K562 (cell line): ENCODE results near the gene OR5B2. TPM values are rescaled to one million over a fixed set of nuclear protein-coding genes. Genes with fewer than 3 reads are reported as not detected.

Experiments used
- ATAC-seq: fragments of 200-7000 bp; cut with Tn5 transposase; 3 replicates; pipeline ENCODE4 v1.9.1; 2020; ENCODE audit warnings: moderate library complexity
- BruUV-seq: library from RNA; stranded (reverse); fragments of 400-500 nt; replicated peaks from 2 replicates; lab custom pipeline; 2021; lab: Mats Ljungman, UMichigan
- CTCF ChIA-PET: fragments of 300-600 bp; formaldehyde crosslinking; extraction: SDS; loops from one replicate; lab custom pipeline; 2021; ENCODE audit warnings: low intra/inter-chr PET ratio; lab: Yijun Ruan, JAX
- POLR2A ChIA-PET: fragments of 300-600, 350-650 bp; sonication (Branson Sonifier 250); formaldehyde crosslinking; extraction: SDS; loops from one replicate; lab custom pipeline; 2021; ENCODE audit warnings: antibody characterized with exemption, inconsistent platforms; lab: Yijun Ruan, JAX
- DNase-seq, 4 experiments: peaks; one replicate each; pipeline versions ENCODE4 v3.0.0 to v3.0.0-alpha.2; 2011 to 2018; ENCODE audit warnings: low spot score in 3 of 4, mixed read lengths in 3 of 4; ENCODE audit errors: extremely low read depth in 1 of 4
- FAIRE-seq: peaks from 2 replicates; lab custom pipeline; 2011; peaks lifted over from hg19 to GRCh38; lab: Jason Lieb, UNC
- H2AFZ ChIP-seq: 2 replicates; pipeline ENCODE4 v1.6.0; 2011; ENCODE audit warnings: low read depth, low read length, control low read depth, inconsistent platforms
- H3K27ac ChIP-seq: fragments of 200-600 bp; 3 replicates; pipeline ENCODE4 v1.8.0; 2011; ENCODE audit warnings: low read depth, mild to moderate bottlenecking, control low read depth, inconsistent platforms, low read length, moderate library complexity, mixed read lengths; ENCODE audit errors: extremely low read depth
- H3K27me3 ChIP-seq, 2 experiments: fragments of 300-600 bp in 1 of 2; 2 replicates in 1 of 2; 3 replicates in 1 of 2; pipeline versions ENCODE4 v1.6.0 to v1.8.0; 2011; ENCODE audit warnings: inconsistent platforms in 2 of 2, low read length in 2 of 2, mild to moderate bottlenecking in 1 of 2, mixed read lengths in 1 of 2, moderate library complexity in 1 of 2; ENCODE audit not compliant: control insufficient read depth in 2 of 2, insufficient read depth in 2 of 2
- H3K36me3 ChIP-seq: fragments of 300-600 bp; 3 replicates; pipeline ENCODE4 v1.8.0; 2011; ENCODE audit warnings: mild to moderate bottlenecking, low read length, inconsistent platforms; ENCODE audit not compliant: control insufficient read depth, insufficient read depth
- H3K4me1 ChIP-seq, 2 experiments: fragments of 200-600 bp in 1 of 2; replicated peaks in 1 of 2; 2 replicates in 1 of 2; 3 replicates in 1 of 2; pipeline versions ENCODE4 v1.5.1 to v1.8.0; 2011; ENCODE audit warnings: inconsistent platforms in 2 of 2, low read length in 2 of 2, mild to moderate bottlenecking in 1 of 2, mixed read lengths in 1 of 2, moderate library complexity in 1 of 2; ENCODE audit not compliant: control insufficient read depth in 2 of 2, insufficient read depth in 2 of 2
- H3K4me2 ChIP-seq: 2 replicates; pipeline ENCODE4 v1.6.1; 2011; ENCODE audit warnings: low read length, control low read depth, inconsistent platforms, mixed read lengths; ENCODE audit not compliant: insufficient read depth
- H3K4me3 ChIP-seq: fragments of 200-600 bp; sonication (generic), shearing (Covaris generic); 2 replicates; pipeline ENCODE4 v1.5.1; 2016; ENCODE audit warnings: control low read depth, inconsistent platforms
- H3K79me2 ChIP-seq: fragments of 200-600 bp; 3 replicates; pipeline ENCODE4 v1.8.0; 2011; ENCODE audit warnings: low read length, inconsistent platforms; ENCODE audit not compliant: control insufficient read depth, insufficient read depth
- H3K9ac ChIP-seq, 2 experiments: 2 replicates each; pipeline versions ENCODE4 v1.6.0 to v1.6.1; 2011; ENCODE audit warnings: low read depth in 2 of 2, low read length in 2 of 2, control low read depth in 1 of 2, inconsistent platforms in 1 of 2, mild to moderate bottlenecking in 1 of 2, mixed read lengths in 1 of 2; ENCODE audit not compliant: insufficient read depth in 1 of 2
- H3K9me1 ChIP-seq: one replicate; pipeline ENCODE4 v1.6.0; 2011; ENCODE audit warnings: inconsistent platforms, mild to moderate bottlenecking, low read length, moderate library complexity; ENCODE audit not compliant: control insufficient read depth, insufficient read depth
- H3K9me3 ChIP-seq: replicated peaks from 2 replicates; pipeline ENCODE4 v1.5.1; 2011; ENCODE audit warnings: low read depth, low read length, inconsistent platforms; ENCODE audit not compliant: control insufficient read depth, insufficient read depth
- H4K20me1 ChIP-seq: replicated peaks from 2 replicates; pipeline ENCODE4 v1.6.1; 2011; ENCODE audit warnings: low read length, inconsistent platforms, mixed read lengths; ENCODE audit not compliant: control insufficient read depth, insufficient read depth
- CREB1 ChIP-seq, 2 experiments: sonication (generic) in 1 of 2; formaldehyde crosslinking in 1 of 2; IDR thresholded peaks; 2 replicates each; pipeline versions ENCODE4 v1.6.1 to v1.8.0; 2012 to 2022; ENCODE audit warnings: inconsistent platforms in 1 of 2, mild to moderate bottlenecking in 1 of 2, missing genetic modification reagents in 1 of 2, moderate library complexity in 1 of 2
- CREB3L1 ChIP-seq: fragments of 450-650 bp; IDR thresholded peaks from 2 replicates; pipeline ENCODE4 v1.6.1; 2014; ENCODE audit warnings: low read depth, mild to moderate bottlenecking, moderate library complexity, borderline replicate concordance
- HEY1 ChIP-seq: fragments of 250-450 bp; sonication (Bioruptor Pico); IDR thresholded peaks from 2 replicates; pipeline ENCODE4 v1.5.0; 2020; ENCODE audit warnings: mild to moderate bottlenecking, moderate library complexity, borderline replicate concordance
- MAFK ChIP-seq: IDR thresholded peaks from 2 replicates; pipeline ENCODE4 v1.6.1; 2011; ENCODE audit warnings: low read length, improper control_type of control experiment
- MTA1 ChIP-seq: fragments of 450-650 bp; IDR thresholded peaks from 2 replicates; pipeline ENCODE4 v1.6.1; 2017; ENCODE audit warnings: borderline replicate concordance
- POLR2AphosphoS2 ChIP-seq: IDR thresholded peaks from 2 replicates; pipeline ENCODE4 v1.6.1; 2012; ENCODE audit warnings: low read length, improper control_type of control experiment
- POLR3A ChIP-seq: IDR thresholded peaks from 2 replicates; pipeline ENCODE4 v1.6.1; 2011; ENCODE audit warnings: borderline replicate concordance, mild to moderate bottlenecking, moderate library complexity; ENCODE audit not compliant: insufficient read length, insufficient read depth; ENCODE audit errors: extremely low read depth
- WGBS: fragments of 100-300 bp; shearing (Covaris generic); methylation state at CpG from one replicate; pipeline ENCODE4 v1.1.6; 2016; ENCODE audit warnings: low coverage, mixed read lengths; ENCODE audit not compliant: insufficient coverage; ENCODE audit errors: missing lambda C conversion rate; 5-methylcytosine and 5-hydroxymethylcytosine counted together
- in situ Hi-C: fragments of 300-500 bp; cut with MboI; formaldehyde crosslinking; loops from 4 replicates; pipeline ENCODE4 v1.15.0; 2018; ENCODE audit warnings: inconsistent platforms, mixed read lengths
- intact Hi-C: fragments of 100-400 bp; cut with micrococcal nuclease; formaldehyde crosslinking; loops from 2 replicates; pipeline ENCODE4 v1.14.2; 2022
- polyA plus RNA-seq, 8 experiments: library from polyadenylated mRNA; depleted of rRNA in 4 of 8; stranded (reverse) in 5 of 8; unstranded in 3 of 8; fragments of >200 nt; fragmentation: Nextera tagmentation in 2 of 8; fragmentation: Illumina TruSeq in 1 of 8; extraction: Ambion mirVana in 2 of 8; extraction: Trizol in 1 of 8; gene quantifications; 2 replicates each; pipeline versions ENCODE4 v1.2.1 to v1.2.3, GENCODE V29; 2011 to 2014; ENCODE audit warnings: inconsistent platforms in 1 of 8, missing spikeins in 1 of 8
- total RNA-seq, 7 experiments: library from RNA; depleted of rRNA in 6 of 7; stranded (reverse); fragments of >200 nt in 6 of 7; fragmentation: Illumina TruSeq in 2 of 7; extraction: Trizol in 2 of 7; gene quantifications; 2 replicates each; pipeline versions ENCODE4 v1.2.1 to v1.2.3, GENCODE V29; 2011 to 2021; ENCODE audit warnings: low replicate concordance in 1 of 7
- TF ChIP-seq, protein P1 (sequence below): sonication (generic); formaldehyde crosslinking; IDR thresholded peaks from 2 replicates; pipeline ENCODE4 v1.8.0; 2022; ENCODE audit warnings: mild to moderate bottlenecking, missing genetic modification reagents, borderline replicate concordance
- TF ChIP-seq, protein P2 (sequence below): fragments of 450-650 bp; IDR thresholded peaks from 2 replicates; pipeline ENCODE4 v1.7.1; 2018; ENCODE audit warnings: mild to moderate bottlenecking, low read depth; ENCODE audit not compliant: partially characterized antibody

The OR5B2 gene
- total and polyA plus RNA-seq, 9 of the 15 experiments (the other 6 are each of a cell fraction or from before 2014, with no cell fraction given) = not detected

DNA sequence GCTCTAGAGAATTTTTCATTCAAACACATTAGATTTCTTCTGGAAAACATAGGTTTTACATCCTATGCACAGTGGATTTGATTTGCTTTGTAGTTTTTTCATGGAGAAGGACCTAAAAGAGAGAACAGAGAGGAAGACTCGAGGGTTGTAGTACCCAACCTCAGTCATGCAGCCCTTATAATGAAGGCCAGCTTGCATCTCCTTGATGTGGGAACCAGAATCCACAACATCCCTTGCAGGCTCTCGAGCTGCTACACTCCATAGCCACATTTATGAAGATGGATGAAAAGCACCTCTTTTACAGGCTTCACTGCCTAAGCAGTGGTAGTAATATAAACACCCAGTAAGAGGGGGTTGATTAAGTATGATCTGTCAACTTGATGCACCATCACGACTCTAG, 23.7 kb upstream of the OR5B2 start:
- ChIA-PET CTCF (no interaction called here), POLR2A (no interaction called here)
- Histone ChIP-seq H3K27me3 (no peaks in the 10 kb centered on the region), H3K9me1 (no peaks in the 10 kb centered on the region), H3K36me3 (no peaks in the 10 kb centered on the region), H4K20me1 (no peaks in the 10 kb centered on the region), H3K9me3 (no peaks in the 10 kb centered on the region), H3K79me2 (no peaks in the 10 kb centered on the region), H3K27ac (no peak overlapping the region), H3K4me3 (no peak overlapping the region), H3K4me2 (no peak overlapping the region), H2AFZ (no peak overlapping the region), H3K4me1 (no peaks in the 10 kb centered on the region), H3K9ac (no peak overlapping the region)
- FAIRE-seq = no peak
- intact Hi-C loops (no loop called here), in situ Hi-C loops (no loop called here)
- ATAC-seq = no peak
- no peak for TF ChIP-seq HEY1 (CRISPR knock-in tag)
- TF ChIP-seq, protein P1, sequence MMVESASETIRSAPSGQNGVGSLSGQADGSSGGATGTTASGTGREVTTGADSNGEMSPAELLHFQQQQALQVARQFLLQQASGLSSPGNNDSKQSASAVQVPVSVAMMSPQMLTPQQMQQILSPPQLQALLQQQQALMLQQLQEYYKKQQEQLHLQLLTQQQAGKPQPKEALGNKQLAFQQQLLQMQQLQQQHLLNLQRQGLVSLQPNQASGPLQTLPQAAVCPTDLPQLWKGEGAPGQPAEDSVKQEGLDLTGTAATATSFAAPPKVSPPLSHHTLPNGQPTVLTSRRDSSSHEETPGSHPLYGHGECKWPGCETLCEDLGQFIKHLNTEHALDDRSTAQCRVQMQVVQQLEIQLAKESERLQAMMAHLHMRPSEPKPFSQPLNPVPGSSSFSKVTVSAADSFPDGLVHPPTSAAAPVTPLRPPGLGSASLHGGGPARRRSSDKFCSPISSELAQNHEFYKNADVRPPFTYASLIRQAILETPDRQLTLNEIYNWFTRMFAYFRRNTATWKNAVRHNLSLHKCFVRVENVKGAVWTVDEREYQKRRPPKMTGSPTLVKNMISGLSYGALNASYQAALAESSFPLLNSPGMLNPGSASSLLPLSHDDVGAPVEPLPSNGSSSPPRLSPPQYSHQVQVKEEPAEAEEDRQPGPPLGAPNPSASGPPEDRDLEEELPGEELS = no peak
- BruUV-seq = no TSS peak
- 0% methylated on average over 3 of the region's 3 CpGs for WGBS
- DNase-seq = no peak

DNA sequence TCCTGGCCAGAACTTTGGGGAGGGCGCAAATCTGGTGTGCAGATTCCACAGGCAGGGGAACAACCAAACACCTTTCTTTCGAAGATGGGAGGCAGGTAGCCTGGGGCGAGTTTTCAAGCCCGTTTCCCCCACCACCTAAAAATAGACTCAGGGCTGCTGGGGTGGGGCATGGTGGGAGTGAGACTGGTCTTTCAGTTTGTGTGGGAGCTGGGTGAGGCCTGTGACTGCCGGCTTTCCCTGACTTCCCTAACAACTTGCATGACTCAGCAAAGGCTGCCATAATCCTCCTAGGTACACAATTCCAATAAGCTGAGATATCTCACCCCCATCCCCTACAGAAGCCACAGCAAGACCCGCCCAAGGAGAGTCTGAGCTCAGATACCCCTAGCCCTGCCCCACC, 18.4 kb upstream of the OR5B2 start:
- FAIRE-seq (no peak), DNase-seq (peak in 2 of 4 experiments; percentile 6 to 49), ATAC-seq (peak; percentile 45)
- no peak overlapping the region for H3K4me2 ChIP-seq
- H3K4me1 ChIP-seq = no peaks in the 10 kb centered on the region; a peak in 1 of 5 replicates
- ChIA-PET CTCF (no interaction called here), POLR2A (no interaction called here)
- no peaks in the 10 kb centered on the region for H3K79me2 ChIP-seq
- no peak overlapping the region for H3K9ac ChIP-seq
- in situ Hi-C loops = no loop called here
- BruUV-seq = no TSS peak
- no peaks in the 10 kb centered on the region for H4K20me1 ChIP-seq
- no peaks in the 10 kb centered on the region for H3K36me3 ChIP-seq
- no peaks in the 10 kb centered on the region for H3K9me3 ChIP-seq
- intact Hi-C loops = no loop called here
- no peak overlapping the region for H3K4me3 ChIP-seq
- peak overlapping the region; percentile 74 for H2AFZ ChIP-seq
- no peaks in the 10 kb centered on the region for H3K9me1 ChIP-seq
- 0 out of 3 replicates have a peak overlapping the region, but pooled peaks have one; percentile 33 for H3K27ac ChIP-seq
- no peaks in the 10 kb centered on the region for H3K27me3 ChIP-seq
- WGBS = 0% methylated on average over 4 of the region's 6 CpGs
- TF ChIP-seq MTA1 (no peak), POLR3A (no peak), MAFK (peak; percentile 56; the same call in 1 of the 2 replicates), POLR2AphosphoS2 (no peak), CREB1 (IDR thresholded peaks at IDR 0.05) (no peak), CREB1 (CRISPR knock-in tag; IDR thresholded peaks at IDR 0.05) (no peak), CREB3L1 (no peak)
- TF ChIP-seq, protein P2, sequence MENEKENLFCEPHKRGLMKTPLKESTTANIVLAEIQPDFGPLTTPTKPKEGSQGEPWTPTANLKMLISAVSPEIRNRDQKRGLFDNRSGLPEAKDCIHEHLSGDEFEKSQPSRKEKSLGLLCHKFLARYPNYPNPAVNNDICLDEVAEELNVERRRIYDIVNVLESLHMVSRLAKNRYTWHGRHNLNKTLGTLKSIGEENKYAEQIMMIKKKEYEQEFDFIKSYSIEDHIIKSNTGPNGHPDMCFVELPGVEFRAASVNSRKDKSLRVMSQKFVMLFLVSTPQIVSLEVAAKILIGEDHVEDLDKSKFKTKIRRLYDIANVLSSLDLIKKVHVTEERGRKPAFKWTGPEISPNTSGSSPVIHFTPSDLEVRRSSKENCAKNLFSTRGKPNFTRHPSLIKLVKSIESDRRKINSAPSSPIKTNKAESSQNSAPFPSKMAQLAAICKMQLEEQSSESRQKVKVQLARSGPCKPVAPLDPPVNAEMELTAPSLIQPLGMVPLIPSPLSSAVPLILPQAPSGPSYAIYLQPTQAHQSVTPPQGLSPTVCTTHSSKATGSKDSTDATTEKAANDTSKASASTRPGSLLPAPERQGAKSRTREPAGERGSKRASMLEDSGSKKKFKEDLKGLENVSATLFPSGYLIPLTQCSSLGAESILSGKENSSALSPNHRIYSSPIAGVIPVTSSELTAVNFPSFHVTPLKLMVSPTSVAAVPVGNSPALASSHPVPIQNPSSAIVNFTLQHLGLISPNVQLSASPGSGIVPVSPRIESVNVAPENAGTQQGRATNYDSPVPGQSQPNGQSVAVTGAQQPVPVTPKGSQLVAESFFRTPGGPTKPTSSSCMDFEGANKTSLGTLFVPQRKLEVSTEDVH = no peak
